Neural crest cell (in vitro differentiated cells): ENCODE data around the gene TOP2A. TPM values are rescaled to one million over a fixed set of nuclear protein-coding genes. Genes with fewer than 3 reads are reported as not detected.
A peak's percentile ranks its signal among the peaks of the same experiment; 100 is the strongest.
"Not testable (repeated sequence)": the region's sequence is repeated elsewhere in the genome, so short reads cannot be mapped to it uniquely, and the experiment has no call there.

Source experiments
- DNase-seq: peaks from one replicate; pipeline ENCODE4 v3.0.0; 2021; ENCODE audit warnings: low read depth, mixed read lengths, low spot score
- H3K27ac Mint-ChIP-seq: one replicate; pipeline ENCODE4 v1.8.0; 2021; ENCODE audit warnings: mild to moderate bottlenecking, mixed read lengths; ENCODE audit not compliant: unreplicated experiment
- H3K27me3 Mint-ChIP-seq: 2 replicates; pipeline ENCODE4 v1.8.0; 2021; ENCODE audit warnings: low read depth, mild to moderate bottlenecking, mixed read lengths
- H3K36me3 Mint-ChIP-seq: 2 replicates; pipeline ENCODE4 v1.8.0; 2021; ENCODE audit warnings: low read depth, mild to moderate bottlenecking, mixed read lengths
- H3K4me1 Mint-ChIP-seq: 2 replicates; pipeline ENCODE4 v1.8.0; 2021; ENCODE audit warnings: mixed read lengths
- H3K4me3 Mint-ChIP-seq: one replicate; pipeline ENCODE4 v1.8.0; 2021; ENCODE audit warnings: mild to moderate bottlenecking, mixed read lengths
- H3K9me3 Mint-ChIP-seq: 2 replicates; pipeline ENCODE4 v1.8.0; 2021; ENCODE audit warnings: mixed read lengths
- CTCF ChIP-seq: fragments of 200-600 bp; sonication (generic); conservative IDR thresholded peaks from 2 replicates; pipeline ENCODE4 v1.5.0; 2021; ENCODE audit warnings: antibody characterized with exemption, mild to moderate bottlenecking
- total RNA-seq: library from RNA; stranded (reverse); gene quantifications from 2 replicates; pipeline ENCODE4 v1.2.1, GENCODE V29; 2021

The TOP2A gene
- total RNA-seq, 1 donor from 2014 or later, result 295 TPM

GRCh38 chr17:40411821-40412220 lies 5.9 kb downstream of the TOP2A start:
- no peak for TF ChIP-seq CTCF
- H3K36me3 Mint-ChIP-seq, result peaks cover 24% of the 10 kb centered on the region
- peak overlapping the region; percentile 34 for H3K4me3 Mint-ChIP-seq
- no peak for DNase-seq
- no peak overlapping the region for H3K27ac Mint-ChIP-seq
- H3K27me3 Mint-ChIP-seq, result no peaks in the 10 kb centered on the region
- no peaks in the 10 kb centered on the region for H3K9me3 Mint-ChIP-seq
- H3K4me1 Mint-ChIP-seq, result peaks cover 24% of the 10 kb centered on the region

- Mint-ChIP-seq H3K4me1 (peaks cover 9% of the 10 kb centered on the region), H3K27me3 (no peaks in the 10 kb centered on the region), H3K27ac (no peak overlapping the region), H3K4me3 (no peak overlapping the region), H3K9me3 (no peaks in the 10 kb centered on the region), H3K36me3 (peaks cover 23% of the 10 kb centered on the region)
- DNase-seq, result no peak
- TF ChIP-seq CTCF, result no peak
These were observed 7.6 kb downstream of the TOP2A start for GRCh38 chr17:40410082-40410481.

- H3K27ac Mint-ChIP-seq, result not testable (repeated sequence)
- H3K36me3 Mint-ChIP-seq, result peaks cover 23% of the 10 kb centered on the region
These were observed 8.2 kb downstream of the TOP2A start for GRCh38 chr17:40409540-40409939.

DNA sequence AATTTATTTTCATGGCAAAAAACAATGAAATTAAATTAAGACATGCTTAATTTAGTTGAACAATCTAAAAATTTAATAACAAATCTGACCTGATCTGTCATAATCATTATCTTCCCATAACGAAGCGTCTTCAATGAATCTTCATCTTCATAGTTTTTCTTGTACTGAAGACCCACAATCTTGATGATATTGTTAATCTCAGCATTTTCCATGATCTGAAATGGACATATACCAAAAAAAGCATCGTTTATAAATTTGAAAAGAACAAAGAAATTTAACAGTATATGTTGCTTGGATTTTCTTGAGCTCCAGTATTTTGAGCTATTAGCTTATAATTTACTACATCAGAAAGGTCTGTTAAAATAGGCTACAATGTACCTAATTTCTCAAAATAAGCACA lies 10.2 kb downstream of the TOP2A start:
- no peak for DNase-seq
- H3K4me1 Mint-ChIP-seq, result peaks cover 5% of the 10 kb centered on the region
- H3K27ac Mint-ChIP-seq, result no peak overlapping the region
- H3K27me3 Mint-ChIP-seq, result no peaks in the 10 kb centered on the region
- H3K36me3 Mint-ChIP-seq, result peaks cover 27% of the 10 kb centered on the region
- H3K9me3 Mint-ChIP-seq, result no peaks in the 10 kb centered on the region
- no peak overlapping the region for H3K4me3 Mint-ChIP-seq
- no peak for TF ChIP-seq CTCF

More at GRCh38 chr17:40409540-40409939, 8.2 kb downstream of the TOP2A start:
- H3K4me3 Mint-ChIP-seq, H3K4me1 Mint-ChIP-seq, H3K9me3 Mint-ChIP-seq, DNase-seq, H3K27me3 Mint-ChIP-seq: not testable (repeated sequence)

DNA sequence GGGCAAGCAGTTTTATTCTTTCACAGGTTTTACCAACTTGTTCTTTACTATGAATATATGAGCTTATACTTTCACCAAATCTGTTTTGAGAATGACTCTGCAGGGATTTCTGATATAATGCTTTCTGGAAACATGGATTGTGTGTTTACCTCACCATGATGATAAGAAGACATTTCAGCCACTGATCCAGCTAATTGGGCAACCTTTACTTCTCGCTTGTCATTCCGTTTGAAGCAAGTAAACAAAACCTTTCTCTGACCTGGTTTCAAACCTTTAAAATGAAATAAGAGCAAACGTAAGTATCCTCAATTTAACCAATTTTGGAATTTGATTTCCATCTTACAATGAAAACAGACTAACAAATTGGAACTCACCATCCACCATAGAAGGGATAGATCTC lies 13.7 kb downstream of the TOP2A start:
- H3K36me3 Mint-ChIP-seq, result peaks cover 31% of the 10 kb centered on the region
- no peaks in the 10 kb centered on the region for H3K9me3 Mint-ChIP-seq
- H3K4me1 Mint-ChIP-seq, result no peaks in the 10 kb centered on the region
- H3K27ac Mint-ChIP-seq, result no peak overlapping the region
- DNase-seq, result no peak
- no peak for TF ChIP-seq CTCF
- H3K4me3 Mint-ChIP-seq, result no peak overlapping the region
- no peaks in the 10 kb centered on the region for H3K27me3 Mint-ChIP-seq

GRCh38 chr17:40402668-40403067 lies 15.0 kb downstream of the TOP2A start:
- Mint-ChIP-seq H3K4me1 (no peaks in the 10 kb centered on the region), H3K4me3 (no peak overlapping the region), H3K27me3 (no peaks in the 10 kb centered on the region), H3K9me3 (no peaks in the 10 kb centered on the region), H3K27ac (no peak overlapping the region), H3K36me3 (peaks cover 31% of the 10 kb centered on the region)
- DNase-seq, result no peak
- TF ChIP-seq CTCF, result no peak
